HepG2 (cell line): ENCODE data around the gene CSNK1D. TPM values are rescaled to one million over a fixed set of nuclear protein-coding genes. Genes with fewer than 3 reads are reported as not detected.
A peak's percentile ranks its signal among the peaks of the same experiment; 100 is the strongest.

ENCODE experiments used
- ADNP ChIP-seq: sonication (generic); formaldehyde crosslinking; IDR thresholded peaks from 2 replicates; pipeline ENCODE4 v1.4.0; 2020; ENCODE audit warnings: missing genetic modification reagents
- ATM ChIP-seq: fragments of 450-650 bp; IDR thresholded peaks from 2 replicates; pipeline ENCODE4 v1.7.1; 2017; ENCODE audit warnings: mild to moderate bottlenecking, borderline replicate concordance
- CHCHD3 ChIP-seq: sonication (generic); formaldehyde crosslinking; IDR thresholded peaks from 2 replicates; pipeline ENCODE4 v1.8.0; 2022; ENCODE audit warnings: mild to moderate bottlenecking, missing genetic modification reagents, moderate library complexity
- EED ChIP-seq: sonication (generic); formaldehyde crosslinking; IDR thresholded peaks from 2 replicates; pipeline ENCODE4 v1.5.0; 2020; ENCODE audit warnings: mild to moderate bottlenecking, missing genetic modification reagents
- ETV6 ChIP-seq: sonication (generic); formaldehyde crosslinking; conservative IDR thresholded peaks from 2 replicates; pipeline ENCODE4 v1.4.0; 2020; ENCODE audit warnings: missing genetic modification reagents
- GATAD1 ChIP-seq: IDR thresholded peaks from 2 replicates; pipeline ENCODE4 v1.6.1; 2016; ENCODE audit warnings: missing genetic modification reagents, missing compliant biosample characterization
- MXD1 ChIP-seq: sonication (generic); formaldehyde crosslinking; IDR thresholded peaks from 2 replicates; pipeline ENCODE4 v1.4.0; 2020; ENCODE audit warnings: mild to moderate bottlenecking, missing genetic modification reagents
- RXRA ChIP-seq: sonication (generic); formaldehyde crosslinking; IDR thresholded peaks from 2 replicates; pipeline ENCODE4 v1.5.1; 2020; ENCODE audit warnings: missing genetic modification reagents
- SMARCE1 ChIP-seq: fragments of 450-650 bp; IDR thresholded peaks from 2 replicates; pipeline ENCODE4 v1.6.1; 2017; ENCODE audit warnings: borderline replicate concordance
- TBX2 ChIP-seq: sonication (generic); formaldehyde crosslinking; IDR thresholded peaks from 2 replicates; pipeline ENCODE4 v1.5.0; 2020; ENCODE audit warnings: missing genetic modification reagents, mild to moderate bottlenecking, borderline replicate concordance
- TSC22D2 ChIP-seq: sonication (generic); formaldehyde crosslinking; IDR thresholded peaks from 2 replicates; pipeline ENCODE4 v1.5.1; 2020; ENCODE audit warnings: missing genetic modification reagents, mild to moderate bottlenecking, borderline replicate concordance
- ZNF281 ChIP-seq: sonication (generic); formaldehyde crosslinking; IDR thresholded peaks from 2 replicates; pipeline ENCODE4 v1.4.0; 2020; ENCODE audit warnings: missing genetic modification reagents, borderline replicate concordance
- ZNF512 ChIP-seq: sonication (generic); formaldehyde crosslinking; IDR thresholded peaks from 2 replicates; pipeline ENCODE4 v1.4.0; 2020; ENCODE audit warnings: mild to moderate bottlenecking, missing genetic modification reagents
- ZNF607 ChIP-seq: sonication (generic); formaldehyde crosslinking; IDR thresholded peaks from 2 replicates; pipeline ENCODE4 v1.5.1; 2020; ENCODE audit warnings: missing genetic modification reagents, mild to moderate bottlenecking, borderline replicate concordance
- ZNF619 ChIP-seq: sonication (generic); formaldehyde crosslinking; IDR thresholded peaks from 2 replicates; pipeline ENCODE4 v1.4.0; 2020; ENCODE audit warnings: mild to moderate bottlenecking, missing genetic modification reagents
- ZNF704 ChIP-seq: sonication (generic); formaldehyde crosslinking; IDR thresholded peaks from 2 replicates; pipeline ENCODE4 v1.8.1; 2023; ENCODE audit warnings: mild to moderate bottlenecking, inconsistent platforms, moderate library complexity, missing genetic modification reagents, borderline replicate concordance
- polyA plus RNA-seq, 8 experiments: library from polyadenylated mRNA; depleted of rRNA in 3 of 8; stranded (reverse) in 7 of 8; unstranded in 1 of 8; fragments of >200 nt; fragmentation: Illumina TruSeq in 4 of 8; extraction: Trizol in 4 of 8; gene quantifications; 2 replicates each; pipeline versions ENCODE4 v1.2.1 to v1.2.3, GENCODE V29; 2011 to 2016; ENCODE audit warnings: low read depth in 4 of 8, missing spikeins in 1 of 8, mixed read lengths in 1 of 8; ENCODE audit not compliant: insufficient read depth in 1 of 8
- total RNA-seq, 5 experiments: library from RNA; depleted of rRNA; stranded (reverse); fragments of >200 nt; fragmentation: Illumina TruSeq; extraction: Trizol; gene quantifications; 2 replicates each; pipeline ENCODE4 v1.2.3, GENCODE V29; 2016; ENCODE audit warnings: low read depth in 1 of 5
- TF ChIP-seq, protein P1 (sequence below): sonication (generic); formaldehyde crosslinking; IDR thresholded peaks from 2 replicates; pipeline ENCODE4 v1.8.0; 2022; ENCODE audit warnings: mild to moderate bottlenecking, missing genetic modification reagents

Gene CSNK1D
- total and polyA plus RNA-seq, 2 of the 13 experiments (the other 11 are each of a cell fraction or from before 2014, with no cell fraction given), result 31.5 to 128 TPM

DNA sequence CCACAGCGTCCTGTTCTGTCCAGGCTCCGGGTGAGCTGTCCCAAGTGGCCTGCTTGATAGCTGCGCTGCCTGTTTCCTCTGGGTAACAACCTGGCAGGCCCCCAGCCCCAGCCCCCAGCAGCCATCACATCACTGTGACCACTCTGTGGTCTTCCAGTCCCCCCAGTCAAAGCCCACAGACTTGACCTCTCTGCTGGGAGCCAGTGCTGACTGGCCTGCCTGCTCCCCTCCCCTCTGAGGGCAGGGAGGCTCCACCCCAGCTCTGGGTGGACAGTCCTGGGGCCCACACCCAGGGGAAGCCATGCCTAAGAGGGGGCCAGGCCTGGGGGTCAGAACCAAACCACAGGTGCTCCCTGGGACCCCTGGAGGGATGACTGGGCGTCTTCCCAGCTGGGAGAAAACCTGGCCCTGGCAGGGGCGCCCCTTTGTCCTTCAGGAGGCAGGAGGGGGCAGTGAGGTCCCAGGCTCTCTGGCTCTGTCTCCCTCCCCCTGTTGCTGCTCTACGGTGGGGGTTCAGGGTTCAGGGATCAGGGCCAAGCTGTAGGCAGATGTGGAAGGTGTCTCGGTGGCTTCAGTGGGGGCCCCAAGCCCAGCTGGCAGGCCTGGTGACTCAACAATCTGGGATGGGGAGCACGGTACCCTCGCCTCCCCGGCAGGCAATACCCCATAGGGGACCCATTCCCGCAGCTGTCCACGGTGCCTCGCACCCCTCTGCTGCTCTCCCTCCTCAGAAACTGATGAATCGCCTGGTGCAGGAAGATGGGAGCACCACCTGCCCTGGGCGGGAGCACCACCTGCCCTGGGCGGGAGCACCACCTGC is 46.5 kb downstream of the CSNK1D start (continued):
- TF ChIP-seq ETV6 (CRISPR knock-in tag), result no peak
- 0 out of 2 replicates have a peak, but pooled peaks have one; percentile 43 for TF ChIP-seq ZNF619 (CRISPR knock-in tag)
- TF ChIP-seq EED, result no peak
- TF ChIP-seq RXRA (CRISPR knock-in tag), result peak; percentile 36
- TF ChIP-seq GATAD1 (CRISPR knock-in tag), result 0 out of 2 replicates have a peak, but pooled peaks have one; percentile 14
- TF ChIP-seq ADNP (CRISPR knock-in tag), result no peak
- TF ChIP-seq ZNF704, result no peak
- peak; percentile 65; the same call in 1 of the 2 replicates for TF ChIP-seq TSC22D2 (CRISPR knock-in tag)
- peak; percentile 30 for TF ChIP-seq ZNF281 (CRISPR knock-in tag)
- no peak for TF ChIP-seq ZNF512 (CRISPR knock-in tag)
- no peak; the same call in 1 of the 2 replicates for TF ChIP-seq ZNF607 (CRISPR knock-in tag)
- peak; percentile 58; the same call in 1 of the 2 replicates for TF ChIP-seq TBX2
- no peak for TF ChIP-seq MXD1 (CRISPR knock-in tag)
- TF ChIP-seq, protein P1, sequence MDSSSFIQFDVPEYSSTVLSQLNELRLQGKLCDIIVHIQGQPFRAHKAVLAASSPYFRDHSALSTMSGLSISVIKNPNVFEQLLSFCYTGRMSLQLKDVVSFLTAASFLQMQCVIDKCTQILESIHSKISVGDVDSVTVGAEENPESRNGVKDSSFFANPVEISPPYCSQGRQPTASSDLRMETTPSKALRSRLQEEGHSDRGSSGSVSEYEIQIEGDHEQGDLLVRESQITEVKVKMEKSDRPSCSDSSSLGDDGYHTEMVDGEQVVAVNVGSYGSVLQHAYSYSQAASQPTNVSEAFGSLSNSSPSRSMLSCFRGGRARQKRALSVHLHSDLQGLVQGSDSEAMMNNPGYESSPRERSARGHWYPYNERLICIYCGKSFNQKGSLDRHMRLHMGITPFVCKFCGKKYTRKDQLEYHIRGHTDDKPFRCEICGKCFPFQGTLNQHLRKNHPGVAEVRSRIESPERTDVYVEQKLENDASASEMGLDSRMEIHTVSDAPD (CRISPR knock-in tag), result no peak; the same call in 1 of the 2 replicates
- TF ChIP-seq SMARCE1, result no peak
- TF ChIP-seq ATM, result no peak
- TF ChIP-seq CHCHD3, result no peak
